Activated B cell treated with CpG ODN at 0.5 μM for 24 hours (primary cell): Measurements from ENCODE around the gene UST. TPM values are rescaled to one million over a fixed set of nuclear protein-coding genes. Genes with fewer than 3 reads are reported as not detected.
A peak's percentile ranks its signal among the peaks of the same experiment; 100 is the strongest.

Experiments
- ATAC-seq: fragments of 200-7000 bp; cut with Tn5 transposase; one replicate; pipeline ENCODE4 v1.10.0; 2021; ENCODE audit warnings: low read depth, mild to moderate bottlenecking, moderate library complexity
- CTCF ChIA-PET: fragments of 350-600 bp; sonication (Branson Sonifier 250); formaldehyde crosslinking; loops from one replicate; lab custom pipeline; 2021; ENCODE audit warnings: antibody characterized with exemption; lab: Charles Lee
- POLR2A ChIA-PET: fragments of 350-600 bp; sonication (Branson Sonifier 250); formaldehyde crosslinking; loops from one replicate; lab custom pipeline; 2021; ENCODE audit warnings: antibody characterized with exemption; lab: Charles Lee
- DNase-seq: peaks from one replicate; pipeline ENCODE4 v3.0.0; 2022
- H3K27ac Mint-ChIP-seq: one replicate; pipeline ENCODE4 v1.8.0; 2020; ENCODE audit warnings: mixed read lengths
- H3K27me3 Mint-ChIP-seq: one replicate; pipeline ENCODE4 v1.8.0; 2021; ENCODE audit warnings: mixed read lengths
- H3K36me3 Mint-ChIP-seq: one replicate; pipeline ENCODE4 v1.8.0; 2021; ENCODE audit warnings: low read depth, mixed read lengths
- H3K4me1 Mint-ChIP-seq: one replicate; pipeline ENCODE4 v1.8.0; 2021; ENCODE audit warnings: mixed read lengths
- H3K4me3 Mint-ChIP-seq: one replicate; pipeline ENCODE4 v1.8.0; 2020; ENCODE audit warnings: mild to moderate bottlenecking, mixed read lengths
- H3K9me3 Mint-ChIP-seq: one replicate; pipeline ENCODE4 v1.8.0; 2020; ENCODE audit warnings: mixed read lengths
- intact Hi-C: fragments of 100-400 bp; cut with micrococcal nuclease; formaldehyde crosslinking; loops from one replicate; pipeline ENCODE4 v1.15.1; 2024
- total RNA-seq: library from RNA; stranded (reverse); gene quantifications from 2 replicates; pipeline ENCODE4 v1.2.3, GENCODE V29; 2022
- TF ChIP-seq, protein P1 (sequence below): fragments of 200-600 bp; IDR thresholded peaks from one replicate; pipeline ENCODE4 v1.8.0; 2022; ENCODE audit warnings: antibody characterized with exemption, mild to moderate bottlenecking

Gene UST
- total RNA-seq, 1 donor from 2014 or later, result 18.1 TPM

DNA sequence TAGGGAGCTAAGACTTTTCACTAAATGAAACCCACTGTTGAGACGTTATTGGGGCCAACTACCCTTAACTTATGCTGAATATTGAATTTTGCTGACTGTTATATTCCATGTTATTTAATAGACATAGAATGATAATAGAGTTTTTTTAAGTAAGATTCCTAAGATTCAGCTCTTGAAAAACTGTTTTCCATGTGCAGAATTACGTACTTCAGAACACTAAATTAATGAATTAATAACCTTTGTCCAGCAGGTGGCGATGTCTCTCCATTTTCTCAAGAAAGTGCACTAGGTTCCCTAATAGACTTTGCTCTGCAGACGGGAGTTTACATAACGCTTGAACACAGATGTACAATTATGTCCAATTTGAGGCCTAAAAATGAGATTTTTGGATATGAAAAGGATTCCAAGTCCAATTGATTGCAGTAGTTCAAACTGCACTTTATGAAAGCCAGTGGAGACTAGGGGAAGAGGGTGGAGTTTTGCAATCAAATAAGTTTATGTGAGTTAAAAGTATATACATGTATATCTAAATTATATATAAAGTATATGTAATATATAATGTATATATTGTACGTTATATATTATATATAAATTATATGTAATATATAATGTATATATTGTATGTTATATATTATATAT is 282.1 kb downstream of the UST start:
- peaks cover 3% of the 10 kb centered on the region for H3K9me3 Mint-ChIP-seq
- ChIA-PET CTCF (interaction anchor here (0.7 to 6.2 kb wide), 26 partner anchors 10 to 518 kb away, joined by 3 to 96 read pairs (median 4); no protein-coding TSS in a partner anchor), POLR2A (interaction anchor here (0.7 to 1.2 kb wide), 3 partner anchors 27 to 454 kb away, joined by 3 to 5 read pairs (median 4); no protein-coding TSS in a partner anchor)
- peaks cover 24% of the 10 kb centered on the region for H3K36me3 Mint-ChIP-seq
- H3K27me3 Mint-ChIP-seq, result no peaks in the 10 kb centered on the region
- DNase-seq, result no peak
- intact Hi-C loops, result loop anchor here (1.0 to 5.0 kb wide), 7 partner anchors 53 to 488 kb away; partner anchors contain the start of gene TAB2
- peaks cover 43% of the 10 kb centered on the region for H3K4me1 Mint-ChIP-seq
- TF ChIP-seq, protein P1, sequence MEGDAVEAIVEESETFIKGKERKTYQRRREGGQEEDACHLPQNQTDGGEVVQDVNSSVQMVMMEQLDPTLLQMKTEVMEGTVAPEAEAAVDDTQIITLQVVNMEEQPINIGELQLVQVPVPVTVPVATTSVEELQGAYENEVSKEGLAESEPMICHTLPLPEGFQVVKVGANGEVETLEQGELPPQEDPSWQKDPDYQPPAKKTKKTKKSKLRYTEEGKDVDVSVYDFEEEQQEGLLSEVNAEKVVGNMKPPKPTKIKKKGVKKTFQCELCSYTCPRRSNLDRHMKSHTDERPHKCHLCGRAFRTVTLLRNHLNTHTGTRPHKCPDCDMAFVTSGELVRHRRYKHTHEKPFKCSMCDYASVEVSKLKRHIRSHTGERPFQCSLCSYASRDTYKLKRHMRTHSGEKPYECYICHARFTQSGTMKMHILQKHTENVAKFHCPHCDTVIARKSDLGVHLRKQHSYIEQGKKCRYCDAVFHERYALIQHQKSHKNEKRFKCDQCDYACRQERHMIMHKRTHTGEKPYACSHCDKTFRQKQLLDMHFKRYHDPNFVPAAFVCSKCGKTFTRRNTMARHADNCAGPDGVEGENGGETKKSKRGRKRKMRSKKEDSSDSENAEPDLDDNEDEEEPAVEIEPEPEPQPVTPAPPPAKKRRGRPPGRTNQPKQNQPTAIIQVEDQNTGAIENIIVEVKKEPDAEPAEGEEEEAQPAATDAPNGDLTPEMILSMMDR, result peak; percentile 65
- peak; percentile 33 for ATAC-seq
- no peak overlapping the region for H3K4me3 Mint-ChIP-seq
- peak overlapping the region; percentile 75 for H3K27ac Mint-ChIP-seq

DNA sequence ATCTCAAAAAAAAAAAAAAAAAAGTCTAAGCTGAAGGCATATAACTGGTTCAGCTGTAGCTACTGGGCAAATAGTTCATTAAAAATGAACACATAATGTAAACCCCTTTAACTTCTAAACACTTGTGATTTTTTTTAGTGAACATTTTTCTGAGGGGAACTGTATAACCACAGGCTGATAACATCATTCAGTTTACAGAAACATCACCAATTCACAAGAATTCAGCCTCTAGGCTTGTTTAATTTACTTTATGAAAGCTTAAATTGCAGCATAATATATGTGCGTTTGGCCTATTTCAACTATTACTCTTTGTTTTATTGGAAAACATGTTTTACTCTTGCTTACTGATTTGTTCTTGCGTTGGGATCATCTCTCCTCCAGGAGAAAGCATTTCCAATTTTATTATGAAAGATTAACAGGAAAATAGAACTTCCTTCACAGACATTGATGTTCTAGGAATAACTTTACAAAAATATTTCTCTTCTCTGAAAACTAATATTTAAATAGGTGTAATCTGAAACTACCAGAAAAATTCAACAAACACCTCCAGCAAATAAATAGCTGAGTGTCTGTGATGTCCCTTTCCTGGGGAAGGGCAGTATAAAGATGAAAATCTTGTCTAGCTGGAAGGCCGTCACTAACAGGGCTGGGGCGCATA is 284.5 kb downstream of the UST start:
- peak overlapping the region; percentile 85 for H3K27ac Mint-ChIP-seq
- DNase-seq, result no peak
- CTCF ChIA-PET, result interaction anchor here (1.2 to 4.4 kb wide), 6 partner anchors 15 to 486 kb away, joined by 3 to 26 read pairs (median 6); no protein-coding TSS in a partner anchor
- peaks cover 17% of the 10 kb centered on the region for H3K36me3 Mint-ChIP-seq
- no peak for ATAC-seq
- intact Hi-C loops, result no loop called here
- POLR2A ChIA-PET, result interaction anchor here (0.6 to 3.8 kb wide), 7 partner anchors 23 to 480 kb away, joined by 3 to 22 read pairs (median 4); partner anchors contain the start of gene TAB2
- peak overlapping the region; percentile 83 for H3K4me3 Mint-ChIP-seq
- TF ChIP-seq, protein P1, result no peak
- H3K4me1 Mint-ChIP-seq, result peaks cover 49% of the 10 kb centered on the region
- H3K27me3 Mint-ChIP-seq, result no peaks in the 10 kb centered on the region
- peaks cover 3% of the 10 kb centered on the region for H3K9me3 Mint-ChIP-seq

DNA sequence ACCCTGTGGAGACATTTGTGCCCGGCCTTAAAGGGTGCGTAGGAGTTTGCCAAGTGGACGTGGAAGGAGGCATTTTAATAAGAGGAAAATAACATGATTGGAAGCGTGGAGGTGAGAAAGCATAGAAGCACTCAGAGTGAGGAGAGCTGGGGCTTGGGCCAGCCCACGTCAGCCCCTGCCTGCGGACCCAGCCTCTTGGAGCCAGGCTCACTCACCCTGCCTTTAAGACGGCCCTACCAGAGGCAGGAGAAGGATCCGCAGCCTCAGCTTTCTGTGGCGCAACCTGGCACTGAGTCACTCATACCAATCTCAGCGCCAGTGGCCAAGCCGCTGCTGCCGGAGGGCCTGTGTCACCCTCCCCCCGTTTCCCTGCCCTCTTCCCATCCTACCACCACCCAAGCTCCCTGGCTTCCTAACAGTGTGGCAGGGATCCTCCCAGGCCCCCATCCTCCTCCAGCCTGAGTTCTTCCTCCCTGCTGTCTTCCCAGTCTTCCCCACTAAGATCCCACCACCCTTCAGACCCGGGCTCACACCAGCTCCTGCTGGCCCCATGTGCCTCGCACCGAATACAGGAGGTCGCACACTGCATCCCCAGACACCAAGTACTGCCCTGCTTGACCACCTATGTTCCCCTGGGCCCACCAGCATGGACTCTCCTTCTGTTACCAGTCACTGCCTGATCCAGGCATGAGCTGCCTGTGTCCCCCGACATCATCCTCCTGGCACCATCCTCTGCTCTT is 285.2 kb downstream of the UST start:
- intact Hi-C loops, result loop anchor here (1.0 to 2.0 kb wide), 2 partner anchors 15 to 34 kb away; no protein-coding TSS in a partner anchor
- no peaks in the 10 kb centered on the region for H3K9me3 Mint-ChIP-seq
- CTCF ChIA-PET, result interaction anchor here (1.0 to 4.4 kb wide), 7 partner anchors 14 to 485 kb away, joined by 3 to 26 read pairs (median 5); no protein-coding TSS in a partner anchor
- TF ChIP-seq, protein P1, result no peak
- no peak for DNase-seq
- H3K4me1 Mint-ChIP-seq, result peaks cover 49% of the 10 kb centered on the region
- H3K27ac Mint-ChIP-seq, result peak overlapping the region; percentile 85
- peak overlapping the region; percentile 83 for H3K4me3 Mint-ChIP-seq
- peak; percentile 11 for ATAC-seq
- H3K27me3 Mint-ChIP-seq, result no peaks in the 10 kb centered on the region
- peaks cover 20% of the 10 kb centered on the region for H3K36me3 Mint-ChIP-seq
- POLR2A ChIA-PET, result interaction anchor here (0.6 to 3.8 kb wide), 11 partner anchors 22 to 479 kb away, joined by 3 to 22 read pairs (median 4); partner anchors contain the start of gene TAB2

DNA sequence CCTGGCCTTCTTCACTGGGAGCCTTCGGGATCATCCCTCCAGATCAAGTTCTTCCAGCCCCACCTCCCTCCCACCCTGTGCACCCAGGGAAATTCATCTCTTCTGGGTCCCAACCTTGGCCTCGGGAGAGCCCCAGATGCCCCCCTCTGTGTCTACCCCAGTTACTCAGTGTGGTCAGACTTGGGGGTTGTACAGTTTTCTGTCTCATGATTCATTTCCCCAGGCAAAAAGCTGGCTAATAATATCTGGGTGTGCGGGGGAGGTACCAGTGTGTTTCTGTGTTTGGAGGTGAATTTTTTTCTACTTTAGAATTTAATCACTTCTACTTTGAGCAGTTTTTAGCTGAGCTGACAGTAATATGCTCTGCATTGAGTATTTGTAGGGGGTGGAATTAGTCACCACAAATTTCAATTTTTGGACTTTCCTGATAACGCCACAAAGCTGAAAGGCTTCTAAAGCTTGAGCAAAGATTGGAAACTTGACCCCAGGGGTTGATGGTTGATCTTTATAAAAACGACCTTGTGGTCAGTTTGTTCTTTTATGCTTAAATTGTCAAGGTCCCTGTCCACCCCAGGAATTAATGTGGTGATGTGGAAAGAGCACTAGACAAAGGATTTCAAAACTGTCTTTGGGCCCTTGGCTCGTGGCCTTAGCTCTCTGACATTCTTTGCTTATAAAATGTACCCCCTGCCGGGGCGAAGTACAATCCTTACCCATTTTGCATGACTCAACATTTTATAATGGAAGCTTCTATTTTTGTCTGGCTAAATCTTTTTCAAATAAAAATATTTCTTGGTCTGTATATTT is 286.0 kb downstream of the UST start:
- no peaks in the 10 kb centered on the region for H3K9me3 Mint-ChIP-seq
- TF ChIP-seq, protein P1, result no peak
- no peaks in the 10 kb centered on the region for H3K27me3 Mint-ChIP-seq
- CTCF ChIA-PET, result interaction anchor here (0.8 to 4.4 kb wide), 7 partner anchors 13 to 485 kb away, joined by 3 to 26 read pairs (median 3); no protein-coding TSS in a partner anchor
- DNase-seq (no peak), ATAC-seq (peak; percentile 83)
- peak overlapping the region; percentile 85 for H3K27ac Mint-ChIP-seq
- intact Hi-C loops, result loop anchor here (1.0 to 2.0 kb wide), 2 partner anchors 14 to 33 kb away; no protein-coding TSS in a partner anchor
- peak overlapping the region; percentile 83 for H3K4me3 Mint-ChIP-seq
- POLR2A ChIA-PET, result interaction anchor here (0.7 to 3.8 kb wide), 9 partner anchors 12 to 684 kb away, joined by 3 to 22 read pairs (median 4); partner anchors contain the start of gene TAB2
- peaks cover 20% of the 10 kb centered on the region for H3K36me3 Mint-ChIP-seq
- peaks cover 49% of the 10 kb centered on the region for H3K4me1 Mint-ChIP-seq
